HuH-7.5 (cell line): ENCODE data around the gene LARGE2.
"Not testable (repeated sequence)": the region's sequence is repeated elsewhere in the genome, so short reads cannot be mapped to it uniquely, and the experiment has no call there.

Experiments used
- DNase-seq: peaks from one replicate; pipeline ENCODE4 v3.0.0; 2011; ENCODE audit warnings: low spot score

The LARGE2 gene

GRCh38 chr11:45896422-45896984 is 26.0 kb upstream of the LARGE2 start:
- no peak for DNase-seq

- no peak for DNase-seq
Measured at GRCh38 chr11:45897556-45897955, 24.9 kb upstream of the LARGE2 start.

- DNase-seq = no peak
Measured at GRCh38 chr11:45899086-45899447, 23.4 kb upstream of the LARGE2 start.

GRCh38 chr11:45899448-45900174 is 22.8 kb upstream of the LARGE2 start:
- peak; percentile 90 for DNase-seq

- not testable (repeated sequence) for DNase-seq
Measured at GRCh38 chr11:45900175-45900800, 22.2 kb upstream of the LARGE2 start.

- DNase-seq = no peak
Measured at GRCh38 chr11:45900916-45901617, 21.4 kb upstream of the LARGE2 start.

GRCh38 chr11:45901626-45902025 is 20.8 kb upstream of the LARGE2 start:
- no peak for DNase-seq

GRCh38 chr11:45902452-45903380 is 19.7 kb upstream of the LARGE2 start:
- DNase-seq = no peak

- DNase-seq = no peak
Measured at GRCh38 chr11:45904309-45904915, 18.0 kb upstream of the LARGE2 start.

GRCh38 chr11:45905095-45905494 is 17.4 kb upstream of the LARGE2 start:
- no peak for DNase-seq

- not testable (repeated sequence) for DNase-seq
Measured at GRCh38 chr11:45905576-45905975, 16.9 kb upstream of the LARGE2 start.

GRCh38 chr11:45906096-45906682 is 16.3 kb upstream of the LARGE2 start:
- no peak for DNase-seq

GRCh38 chr11:45906965-45907611 is 15.4 kb upstream of the LARGE2 start, which contains the start of gene FREY1:
FREY1 (minus strand) TSS chr11:45907271; CDS start chr11:45907245, 26 bp downstream.
- no peak for DNase-seq

- no peak for DNase-seq
Measured at GRCh38 chr11:45907911-45908370, 14.5 kb upstream of the LARGE2 start.

GRCh38 chr11:45909594-45910475 is 12.6 kb upstream of the LARGE2 start:
- DNase-seq = no peak

- no peak for DNase-seq
Measured at GRCh38 chr11:45910623-45911022, 11.8 kb upstream of the LARGE2 start.

- no peak for DNase-seq
Measured at GRCh38 chr11:45913514-45913913, 8.9 kb upstream of the LARGE2 start.

- no peak for DNase-seq
Measured at GRCh38 chr11:45913942-45914635, 8.4 kb upstream of the LARGE2 start.

GRCh38 chr11:45915446-45915845 is 7.0 kb upstream of the LARGE2 start:
- DNase-seq = no peak
